Measurements from ENCODE around the gene PTPRK.
A peak's percentile ranks its signal among the peaks of the same experiment; 100 is the strongest.

PTPRK gene

GRCh38 chr6:128259029-128259724 lies 261.2 kb downstream of the PTPRK start:
- H3K4me3 ChIP-seq (ENCODE audit: low read length) = peak overlapping the region; percentile 70
- no peaks in the 10 kb centered on the region for H4K20me1 ChIP-seq (ENCODE audit: insufficient read depth, low read length)
- peak overlapping the region; percentile 83 for H3K27ac ChIP-seq (ENCODE audit: low read length)
- H3K27me3 ChIP-seq (ENCODE audit: low read depth, low read length) = no peaks in the 10 kb centered on the region
- TF ChIP-seq CTCF (IDR thresholded peaks at IDR 0.05; ENCODE audit: low read depth, low read length) = no peak
- TF ChIP-seq EZH2phosphoT487 (IDR thresholded peaks at IDR 0.05; ENCODE audit: low read depth) = no peak
- peak overlapping the region; percentile 64; the same call in 1 of the 2 replicates for H2AFZ ChIP-seq (ENCODE audit: low read depth, low read length)
- H3K4me1 ChIP-seq (ENCODE audit: low read length) = peaks cover 24% of the 10 kb centered on the region
- H3K36me3 ChIP-seq (replicated peaks; ENCODE audit: low read depth, low read length) = no peaks in the 10 kb centered on the region
- H3K9me3 ChIP-seq (ENCODE audit: insufficient read depth, low read length) = no peaks in the 10 kb centered on the region
- peak overlapping the region; percentile 50; the same call in 1 of the 2 replicates for H3K9ac ChIP-seq (ENCODE audit: low read length)
- H3K79me2 ChIP-seq (ENCODE audit: low read length) = no peaks in the 10 kb centered on the region
- H3K4me2 ChIP-seq (ENCODE audit: low read length) = peak overlapping the region; percentile 79

GRCh38 chr6:128256095-128256494 lies 264.3 kb downstream of the PTPRK start:
- no peak overlapping the region for H2AFZ ChIP-seq (ENCODE audit: low read depth, low read length)
- H3K9ac ChIP-seq (ENCODE audit: low read length) = no peak overlapping the region
- no peak overlapping the region for H3K4me3 ChIP-seq (ENCODE audit: low read length)
- H3K9me3 ChIP-seq (ENCODE audit: insufficient read depth, low read length) = no peaks in the 10 kb centered on the region
- H3K36me3 ChIP-seq (replicated peaks; ENCODE audit: low read depth, low read length) = no peaks in the 10 kb centered on the region
- no peaks in the 10 kb centered on the region for H4K20me1 ChIP-seq (ENCODE audit: insufficient read depth, low read length)
- no peaks in the 10 kb centered on the region for H3K27me3 ChIP-seq (ENCODE audit: low read depth, low read length)
- TF ChIP-seq EZH2phosphoT487 (IDR thresholded peaks at IDR 0.05; ENCODE audit: low read depth) (no peak), CTCF (IDR thresholded peaks at IDR 0.05; ENCODE audit: low read depth, low read length) (no peak)
- no peak overlapping the region for H3K4me2 ChIP-seq (ENCODE audit: low read length)
- no peak overlapping the region for H3K27ac ChIP-seq (ENCODE audit: low read length)
- peaks cover 51% of the 10 kb centered on the region for H3K4me1 ChIP-seq (ENCODE audit: low read length)
- H3K79me2 ChIP-seq (ENCODE audit: low read length) = no peaks in the 10 kb centered on the region

- H3K9me3 ChIP-seq (ENCODE audit: insufficient read depth, low read length) = no peaks in the 10 kb centered on the region
- H4K20me1 ChIP-seq (ENCODE audit: insufficient read depth, low read length) = no peaks in the 10 kb centered on the region
- peaks cover 34% of the 10 kb centered on the region for H3K4me1 ChIP-seq (ENCODE audit: low read length)
- H3K4me2 ChIP-seq (ENCODE audit: low read length) = peak overlapping the region; percentile 69
- peak overlapping the region; percentile 40 for H3K4me3 ChIP-seq (ENCODE audit: low read length)
- no peaks in the 10 kb centered on the region for H3K27me3 ChIP-seq (ENCODE audit: low read depth, low read length)
- TF ChIP-seq EZH2phosphoT487 (IDR thresholded peaks at IDR 0.05; ENCODE audit: low read depth) = no peak
- no peak for TF ChIP-seq CTCF (IDR thresholded peaks at IDR 0.05; ENCODE audit: low read depth, low read length)
- H3K79me2 ChIP-seq (ENCODE audit: low read length) = no peaks in the 10 kb centered on the region
- no peaks in the 10 kb centered on the region for H3K36me3 ChIP-seq (replicated peaks; ENCODE audit: low read depth, low read length)
- peak overlapping the region; percentile 75 for H3K27ac ChIP-seq (ENCODE audit: low read length)
- no peak overlapping the region for H2AFZ ChIP-seq (ENCODE audit: low read depth, low read length)
- peak overlapping the region; percentile 35; the same call in 1 of the 2 replicates for H3K9ac ChIP-seq (ENCODE audit: low read length)
Measured at GRCh38 chr6:128252341-128253176, 267.8 kb downstream of the PTPRK start.

Measured in OCI-LY3 (cell line).